HCEC 1CT (cell line): ENCODE data around the gene TBC1D5.
"Not testable (repeated sequence)": the region's sequence is repeated elsewhere in the genome, so short reads cannot be mapped to it uniquely, and the experiment has no call there.

Experiments
- DNase-seq: peaks from one replicate; pipeline ENCODE4 v3.0.0-alpha.2; 2017

Gene TBC1D5

GRCh38 chr3:17640466-17640865 is 102.0 kb downstream of the TBC1D5 start:
- peak; percentile 54 for DNase-seq

- DNase-seq = peak; percentile 94
Observed at GRCh38 chr3:17639765-17640164, 102.7 kb downstream of the TBC1D5 start.

GRCh38 chr3:17639257-17639656 is 103.2 kb downstream of the TBC1D5 start:
- peak; percentile 82 for DNase-seq

- peak; percentile 51 for DNase-seq
Observed at GRCh38 chr3:17638356-17638755, 104.1 kb downstream of the TBC1D5 start.

GRCh38 chr3:17635675-17636074 is 106.8 kb downstream of the TBC1D5 start:
- peak; percentile 11 for DNase-seq

GRCh38 chr3:17634964-17635363 is 107.5 kb downstream of the TBC1D5 start:
- no peak for DNase-seq

GRCh38 chr3:17634201-17634600 is 108.2 kb downstream of the TBC1D5 start:
- DNase-seq = no peak

GRCh38 chr3:17632401-17633100 is 109.9 kb downstream of the TBC1D5 start:
- DNase-seq = peak; percentile 64

- DNase-seq = peak; percentile 1
Observed at GRCh38 chr3:17631609-17632008, 110.8 kb downstream of the TBC1D5 start.

- DNase-seq = peak; percentile 38
Observed at GRCh38 chr3:17629400-17629799, 113.0 kb downstream of the TBC1D5 start.

- DNase-seq = no peak
Observed at GRCh38 chr3:17626395-17626794, 116.0 kb downstream of the TBC1D5 start.

GRCh38 chr3:17625133-17625532 is 117.3 kb downstream of the TBC1D5 start:
- DNase-seq = no peak

- no peak for DNase-seq
Observed at GRCh38 chr3:17623464-17623863, 119.0 kb downstream of the TBC1D5 start.

GRCh38 chr3:17619968-17620367 is 122.5 kb downstream of the TBC1D5 start:
- DNase-seq = no peak

GRCh38 chr3:17613017-17613416 is 129.4 kb downstream of the TBC1D5 start:
- DNase-seq = not testable (repeated sequence)

- DNase-seq = no peak
Observed at GRCh38 chr3:17607905-17608304, 134.5 kb downstream of the TBC1D5 start.

GRCh38 chr3:17605934-17606333 is 136.5 kb downstream of the TBC1D5 start:
- no peak for DNase-seq

GRCh38 chr3:17605032-17605431 is 137.4 kb downstream of the TBC1D5 start:
- peak; percentile 87 for DNase-seq

GRCh38 chr3:17602126-17602525 is 140.3 kb downstream of the TBC1D5 start:
- DNase-seq = peak; percentile 14

GRCh38 chr3:17592956-17593355 is 149.5 kb downstream of the TBC1D5 start:
- DNase-seq = no peak

GRCh38 chr3:17590465-17590864 is 152.0 kb downstream of the TBC1D5 start:
- DNase-seq = no peak

- no peak for DNase-seq
Observed at GRCh38 chr3:17589888-17590287, 152.5 kb downstream of the TBC1D5 start.

- no peak for DNase-seq
Observed at GRCh38 chr3:17588422-17588821, 154.0 kb downstream of the TBC1D5 start.

GRCh38 chr3:17585394-17586325 is 156.8 kb downstream of the TBC1D5 start:
- no peak for DNase-seq
